HepG2 (cell line): ENCODE results near the gene CIBAR2. TPM values are rescaled to one million over a fixed set of nuclear protein-coding genes. Genes with fewer than 3 reads are reported as not detected.
A peak's percentile ranks its signal among the peaks of the same experiment; 100 is the strongest.

Source experiments
- ATAC-seq: fragments of 200-7000 bp; cut with Tn5 transposase; 3 replicates; pipeline ENCODE4 v1.9.1; 2020; ENCODE audit warnings: mild to moderate bottlenecking, moderate library complexity
- BruUV-seq: library from RNA; stranded (reverse); fragments of 400-500 nt; replicated peaks from 2 replicates; lab custom pipeline; 2021; lab: Mats Ljungman, UMichigan
- CTCF ChIA-PET: fragments of 300-600 bp; formaldehyde crosslinking; extraction: SDS; loops from one replicate; lab custom pipeline; 2021; ENCODE audit warnings: low total read pairs, inconsistent platforms, low intra/inter-chr PET ratio; lab: Yijun Ruan, JAX
- POLR2A ChIA-PET: fragments of 350-600 bp; sonication (Branson Sonifier 250); formaldehyde crosslinking; loops from one replicate; lab custom pipeline; 2020; ENCODE audit warnings: antibody characterized with exemption, inconsistent platforms; lab: Yijun Ruan, JAX
- DNase-seq: peaks from one replicate; pipeline ENCODE4 v3.0.0-alpha.2; 2015; ENCODE audit warnings: low spot score
- FAIRE-seq: peaks from 3 replicates; lab custom pipeline; 2011; peaks lifted over from hg19 to GRCh38; lab: Jason Lieb, UNC
- H2AFZ ChIP-seq: one replicate; pipeline ENCODE4 v1.6.1; 2011; ENCODE audit warnings: low read length, inconsistent platforms
- H3K27ac ChIP-seq: fragments of 300-600 bp; 3 replicates; pipeline ENCODE4 v1.8.0; 2011; ENCODE audit warnings: mixed run types, mild to moderate bottlenecking, mixed read lengths, low read length, inconsistent platforms; ENCODE audit not compliant: insufficient read depth; ENCODE audit errors: extremely low read length
- H3K27me3 ChIP-seq, 2 experiments: fragments of 200-600 bp in 1 of 2; 2 replicates in 1 of 2; 3 replicates in 1 of 2; pipeline versions ENCODE4 v1.6.0 to v1.8.0; 2011; ENCODE audit warnings: low read length in 2 of 2, mild to moderate bottlenecking in 2 of 2, moderate library complexity in 2 of 2, inconsistent platforms in 1 of 2; ENCODE audit not compliant: insufficient read depth in 2 of 2, control insufficient read depth in 1 of 2
- H3K36me3 ChIP-seq, 2 experiments: fragments of 200-600 bp in 1 of 2; replicated peaks in 1 of 2; 2 replicates in 1 of 2; 3 replicates in 1 of 2; pipeline versions ENCODE4 v1.5.1 to v1.8.0; 2011; ENCODE audit warnings: low read length in 2 of 2, inconsistent platforms in 1 of 2; ENCODE audit not compliant: insufficient read depth in 2 of 2, control insufficient read depth in 1 of 2
- H3K4me1 ChIP-seq: 2 replicates; pipeline ENCODE4 v1.5.1; 2012; ENCODE audit warnings: low read length, inconsistent platforms; ENCODE audit not compliant: insufficient read depth
- H3K4me2 ChIP-seq: 2 replicates; pipeline ENCODE4 v1.6.0; 2011; ENCODE audit warnings: low read depth, low read length, inconsistent platforms
- H3K4me3 ChIP-seq, 3 experiments: fragments of 200-600 bp in 1 of 3; sonication (generic), shearing (Covaris generic) in 1 of 3; replicated peaks in 1 of 3; 2 replicates each; pipeline ENCODE4 v1.5.1; 2011 to 2016; ENCODE audit warnings: low read length in 3 of 3, inconsistent platforms in 2 of 3, low read depth in 2 of 3, mild to moderate bottlenecking in 2 of 3, control low read depth in 1 of 3, mixed read lengths in 1 of 3; ENCODE audit not compliant: insufficient read depth in 1 of 3
- H3K79me2 ChIP-seq: one replicate; pipeline ENCODE4 v1.6.1; 2011; ENCODE audit warnings: low read length, inconsistent platforms; ENCODE audit not compliant: insufficient read depth
- H3K9ac ChIP-seq: 2 replicates; pipeline ENCODE4 v1.6.0; 2011; ENCODE audit warnings: mild to moderate bottlenecking, low read depth, low read length, inconsistent platforms; ENCODE audit not compliant: insufficient read depth
- H3K9me3 ChIP-seq: 2 replicates; pipeline ENCODE4 v1.5.1; 2012; ENCODE audit warnings: mild to moderate bottlenecking, low read length
- H4K20me1 ChIP-seq: 2 replicates; pipeline ENCODE4 v1.6.0; 2011; ENCODE audit warnings: inconsistent platforms, mild to moderate bottlenecking, low read length, moderate library complexity; ENCODE audit not compliant: insufficient read depth
- ATF3 ChIP-seq: sonication (generic); formaldehyde crosslinking; IDR thresholded peaks from 2 replicates; pipeline ENCODE4 v1.4.0; 2020; ENCODE audit warnings: missing genetic modification reagents
- FOXK2 ChIP-seq: fragments of 450-650 bp; IDR thresholded peaks from 2 replicates; pipeline ENCODE4 v1.6.1; 2016
- FOXO1 ChIP-seq: sonication (generic); formaldehyde crosslinking; IDR thresholded peaks from 2 replicates; pipeline ENCODE4 v1.4.0; 2020; ENCODE audit warnings: missing genetic modification reagents
- HOXA9 ChIP-seq: sonication (generic); formaldehyde crosslinking; IDR thresholded peaks from 2 replicates; pipeline ENCODE4 v1.8.1; 2022; ENCODE audit warnings: missing genetic modification reagents, mild to moderate bottlenecking, moderate library complexity, borderline replicate concordance
- IKZF4 ChIP-seq: sonication (generic); formaldehyde crosslinking; IDR thresholded peaks from 2 replicates; pipeline ENCODE4 v1.5.1; 2020; ENCODE audit warnings: borderline replicate concordance, mild to moderate bottlenecking, low read depth, missing genetic modification reagents; ENCODE audit errors: not compliant biosample characterization
- MED1 ChIP-seq: sonication (generic); formaldehyde crosslinking; IDR thresholded peaks from 2 replicates; pipeline ENCODE4 v1.4.0; 2020; ENCODE audit warnings: missing genetic modification reagents
- MTERF4 ChIP-seq: sonication (generic); formaldehyde crosslinking; IDR thresholded peaks from 2 replicates; pipeline ENCODE4 v1.8.0; 2023; ENCODE audit warnings: mild to moderate bottlenecking, missing genetic modification reagents
- PRPF4 ChIP-seq: fragments of 200-400 bp; formaldehyde crosslinking; IDR thresholded peaks from 2 replicates; pipeline ENCODE4 v1.6.1; 2016; ENCODE audit warnings: low read length, low read depth; ENCODE audit not compliant: poor library complexity, severe bottlenecking
- SETDB1 ChIP-seq: sonication (generic); formaldehyde crosslinking; IDR thresholded peaks from 2 replicates; pipeline ENCODE4 v1.5.1; 2020; ENCODE audit warnings: missing genetic modification reagents, mild to moderate bottlenecking, borderline replicate concordance
- SPEN ChIP-seq: sonication (generic); formaldehyde crosslinking; IDR thresholded peaks from 2 replicates; pipeline ENCODE4 v1.5.1; 2020; ENCODE audit warnings: low read depth, mild to moderate bottlenecking, missing genetic modification reagents
- ZC3H4 ChIP-seq: sonication (generic); formaldehyde crosslinking; IDR thresholded peaks from 2 replicates; pipeline ENCODE4 v1.4.0; 2020; ENCODE audit warnings: missing genetic modification reagents, borderline replicate concordance
- ZFX ChIP-seq: sonication (generic); formaldehyde crosslinking; IDR thresholded peaks from 2 replicates; pipeline ENCODE4 v1.4.0; 2020; ENCODE audit warnings: mild to moderate bottlenecking, low read depth, missing genetic modification reagents, moderate library complexity
- ZNF383 ChIP-seq: sonication (generic); formaldehyde crosslinking; IDR thresholded peaks from 2 replicates; pipeline ENCODE4 v1.4.0; 2020; ENCODE audit warnings: missing genetic modification reagents, mild to moderate bottlenecking, borderline replicate concordance
- ZNF687 ChIP-seq: sonication (generic); formaldehyde crosslinking; IDR thresholded peaks from 2 replicates; pipeline ENCODE4 v1.5.1; 2020; ENCODE audit warnings: mild to moderate bottlenecking, missing genetic modification reagents, moderate library complexity
- ZNF784 ChIP-seq: sonication (generic); formaldehyde crosslinking; IDR thresholded peaks from 2 replicates; pipeline ENCODE4 v1.5.1; 2020; ENCODE audit warnings: missing genetic modification reagents, mild to moderate bottlenecking, borderline replicate concordance
- ZNF788 ChIP-seq: sonication (generic); formaldehyde crosslinking; IDR thresholded peaks from 2 replicates; pipeline ENCODE4 v1.5.0; 2020; ENCODE audit warnings: mild to moderate bottlenecking, missing genetic modification reagents, borderline replicate concordance
- WGBS: methylation state at CpG from one replicate; pipeline ENCODE4 v1.1.6; 2017; ENCODE audit warnings: low lambda C conversion rate; 5-methylcytosine and 5-hydroxymethylcytosine counted together
- in situ Hi-C: cut with HindIII; loops from 2 replicates; pipeline ENCODE4 v1.10.0; 2017; ENCODE audit warnings: low pct_unique_long_range_greater_than_20kb; ENCODE audit not compliant: extremely low pct_ligation_motif_present
- intact Hi-C: fragments of 100-400 bp; cut with micrococcal nuclease; formaldehyde crosslinking; loops from one replicate; pipeline ENCODE4 v1.10.0; 2022; ENCODE audit not compliant: unreplicated experiment
- polyA plus RNA-seq, 8 experiments: library from polyadenylated mRNA; depleted of rRNA in 3 of 8; stranded (reverse) in 7 of 8; unstranded in 1 of 8; fragments of >200 nt; fragmentation: Illumina TruSeq in 4 of 8; extraction: Trizol in 4 of 8; gene quantifications; 2 replicates each; pipeline versions ENCODE4 v1.2.1 to v1.2.3, GENCODE V29; 2011 to 2016; ENCODE audit warnings: low read depth in 4 of 8, missing spikeins in 1 of 8, mixed read lengths in 1 of 8; ENCODE audit not compliant: insufficient read depth in 1 of 8
- total RNA-seq, 5 experiments: library from RNA; depleted of rRNA; stranded (reverse); fragments of >200 nt; fragmentation: Illumina TruSeq; extraction: Trizol; gene quantifications; 2 replicates each; pipeline ENCODE4 v1.2.3, GENCODE V29; 2016; ENCODE audit warnings: low read depth in 1 of 5

Gene CIBAR2
- total and polyA plus RNA-seq, 2 of the 13 experiments (the other 11 are each of a cell fraction or from before 2014, with no cell fraction given) = not detected

GRCh38 chr16:85125570-85126393 is 13.5 kb upstream of the CIBAR2 start:
- H3K79me2 ChIP-seq = no peaks in the 10 kb centered on the region
- CTCF ChIA-PET = no interaction called here
- DNase-seq (no peak), FAIRE-seq (no peak), ATAC-seq (peak; percentile 56)
- peak overlapping the region; percentile 52 for H3K4me2 ChIP-seq
- WGBS = 20% methylated on average over 13 of the region's 16 CpGs
- H3K9ac ChIP-seq = no peak overlapping the region
- peaks cover 13 to 56% of the 10 kb centered on the region in 2 experiments; a peak in 4 of 5 replicates for H3K27me3 ChIP-seq
- H2AFZ ChIP-seq = no peak overlapping the region
- no peaks in the 10 kb centered on the region for H4K20me1 ChIP-seq
- peaks cover 33% of the 10 kb centered on the region for H3K4me1 ChIP-seq
- intact Hi-C loops (no loop called here), in situ Hi-C loops (loop anchor here (10.0 kb wide), 1 partner anchor 99 kb away; no protein-coding TSS in a partner anchor)
- H3K36me3 ChIP-seq = no peaks in the 10 kb centered on the region
- H3K4me3 ChIP-seq = peak overlapping the region in 1 of 3 experiments; percentile 47; a peak in 1 of 6 replicates
- H3K9me3 ChIP-seq = no peaks in the 10 kb centered on the region
- no peak overlapping the region for H3K27ac ChIP-seq
- BruUV-seq = no TSS peak
- POLR2A ChIA-PET = interaction anchor here (1.5 to 2.9 kb wide), 3 partner anchors 11 to 33 kb away, joined by 5 to 20 read pairs (median 12); no protein-coding TSS in a partner anchor
- peak; percentile 23; the same call in 1 of the 2 replicates for TF ChIP-seq MTERF4 (CRISPR knock-in tag)
- TF ChIP-seq SETDB1 (CRISPR knock-in tag) = no peak
- no peak for TF ChIP-seq HOXA9 (CRISPR knock-in tag)
- TF ChIP-seq FOXK2 = no peak
- 0 out of 2 replicates have a peak, but pooled peaks have one; percentile 11 for TF ChIP-seq MED1 (CRISPR knock-in tag)
- peak; percentile 22; the same call in 1 of the 2 replicates for TF ChIP-seq ZFX
- peak; percentile 10; the same call in 1 of the 2 replicates for TF ChIP-seq ZNF687 (CRISPR knock-in tag)
- TF ChIP-seq ZC3H4 (CRISPR knock-in tag) = no peak
- 0 out of 2 replicates have a peak, but pooled peaks have one; percentile 12 for TF ChIP-seq ATF3 (CRISPR knock-in tag)
- TF ChIP-seq ZNF383 (CRISPR knock-in tag) = no peak
- TF ChIP-seq FOXO1 (CRISPR knock-in tag) = peak; percentile 15; the same call in 1 of the 2 replicates
- 0 out of 2 replicates have a peak, but pooled peaks have one; percentile 1 for TF ChIP-seq SPEN (CRISPR knock-in tag)
- no peak for TF ChIP-seq PRPF4
- TF ChIP-seq IKZF4 = no peak
- 0 out of 2 replicates have a peak, but pooled peaks have one; percentile 29 for TF ChIP-seq ZNF788
- 0 out of 2 replicates have a peak, but pooled peaks have one; percentile 2 for TF ChIP-seq ZNF784 (CRISPR knock-in tag)
